Activated CD4-positive, alpha-beta T cell treated with anti-CD3 and anti-CD28 coated beads for 24 hours (primary cell): ENCODE data around the gene FOXJ2.
"Not testable (repeated sequence)": the region's sequence is repeated elsewhere in the genome, so short reads cannot be mapped to it uniquely, and the experiment has no call there.

Experiments used
- DNase-seq, 2 donors: peaks; one replicate each; pipeline ENCODE4 v3.0.0-alpha.2; 2020; ENCODE audit warnings: low read depth in 2 of 2

Gene FOXJ2

GRCh38 chr12:8030189-8030588 lies 2.3 kb upstream of the FOXJ2 start:
- no peak for DNase-seq

- not testable (repeated sequence) for DNase-seq
These were observed 1.5 kb upstream of the FOXJ2 start for GRCh38 chr12:8031017-8031416.

GRCh38 chr12:8031872-8032241 lies 659 bp upstream of the FOXJ2 start:
- no peak for DNase-seq

- DNase-seq, result peak in 1 of 2 donors; percentile 41
These were observed 883 bp downstream of the FOXJ2 start for GRCh38 chr12:8033153-8034044.

- no peak for DNase-seq
These were observed 2.3 kb downstream of the FOXJ2 start for GRCh38 chr12:8034802-8035201.

GRCh38 chr12:8035440-8036010 lies 3.0 kb downstream of the FOXJ2 start:
- DNase-seq, result no peak

GRCh38 chr12:8036346-8036745 lies 3.8 kb downstream of the FOXJ2 start:
- no peak for DNase-seq

- DNase-seq, result no peak
These were observed 4.6 kb downstream of the FOXJ2 start for GRCh38 chr12:8037046-8037663.

GRCh38 chr12:8037947-8038346 lies 5.4 kb downstream of the FOXJ2 start:
- DNase-seq, result no peak

- no peak for DNase-seq
These were observed 6.2 kb downstream of the FOXJ2 start for GRCh38 chr12:8038659-8039114.

GRCh38 chr12:8040791-8041190 lies 8.3 kb downstream of the FOXJ2 start:
- DNase-seq, result no peak

GRCh38 chr12:8045952-8046944 lies 13.7 kb downstream of the FOXJ2 start:
- peak; percentile 72 to 79 for DNase-seq

- DNase-seq, result no peak
These were observed 15.3 kb downstream of the FOXJ2 start for GRCh38 chr12:8047842-8048241.

GRCh38 chr12:8048906-8049305 lies 16.4 kb downstream of the FOXJ2 start:
- DNase-seq, result no peak

- DNase-seq, result no peak
These were observed 18.2 kb downstream of the FOXJ2 start for GRCh38 chr12:8050600-8051250.

- DNase-seq, result no peak
These were observed 20.2 kb downstream of the FOXJ2 start for GRCh38 chr12:8052679-8053078.

GRCh38 chr12:8054816-8055215 lies 22.3 kb downstream of the FOXJ2 start:
- DNase-seq, result no peak

GRCh38 chr12:8057306-8057705 lies 24.8 kb downstream of the FOXJ2 start:
- no peak for DNase-seq

GRCh38 chr12:8057839-8058238 lies 25.3 kb downstream of the FOXJ2 start:
- no peak for DNase-seq

GRCh38 chr12:8058506-8058905 lies 26.0 kb downstream of the FOXJ2 start:
- no peak for DNase-seq

GRCh38 chr12:8064131-8064530 lies 31.6 kb downstream of the FOXJ2 start:
- no peak for DNase-seq
